ENCODE data around the gene INTS11.

Gene INTS11

GRCh38 chr1:1306661-1307260 is 17.7 kb downstream of the INTS11 start:
- no peak for TF ChIP-seq CTCF (IDR thresholded peaks at IDR 0.05; ENCODE audit: extremely low read depth, missing control alignments)
- no peak for DNase-seq (ENCODE audit: low spot score)

- no peak for TF ChIP-seq CTCF (IDR thresholded peaks at IDR 0.05; ENCODE audit: extremely low read depth, missing control alignments)
- peak; percentile 66 for DNase-seq (ENCODE audit: low spot score)
Measured at GRCh38 chr1:1306070-1306660, 18.3 kb downstream of the INTS11 start.

GRCh38 chr1:1305300-1306069 is 19.0 kb downstream of the INTS11 start:
- DNase-seq (ENCODE audit: low spot score) = peak; percentile 83
- no peak for TF ChIP-seq CTCF (IDR thresholded peaks at IDR 0.05; ENCODE audit: extremely low read depth, missing control alignments)

- DNase-seq (ENCODE audit: low spot score) = no peak
- TF ChIP-seq CTCF (IDR thresholded peaks at IDR 0.05; ENCODE audit: extremely low read depth, missing control alignments) = no peak
Measured at GRCh38 chr1:1304331-1305299, 19.8 kb downstream of the INTS11 start.

GRCh38 chr1:1303736-1304135 is 20.7 kb downstream of the INTS11 start:
- no peak for TF ChIP-seq CTCF (IDR thresholded peaks at IDR 0.05; ENCODE audit: extremely low read depth, missing control alignments)
- DNase-seq (ENCODE audit: low spot score) = no peak

- no peak for TF ChIP-seq CTCF (IDR thresholded peaks at IDR 0.05; ENCODE audit: extremely low read depth, missing control alignments)
- DNase-seq (ENCODE audit: low spot score) = no peak
Measured at GRCh38 chr1:1302951-1303509, 21.4 kb downstream of the INTS11 start.

All from GM20000 (cell line).